Muscle of arm (tissue), 14 donors: ENCODE results near the gene ZMYND15. TPM values are rescaled to one million over a fixed set of nuclear protein-coding genes. Genes with fewer than 3 reads are reported as not detected.
A peak's percentile ranks its signal among the peaks of the same experiment; 100 is the strongest.
"Not testable (repeated sequence)": the region's sequence is repeated elsewhere in the genome, so short reads cannot be mapped to it uniquely, and the experiment has no call there.

Experiments used
- DNase-seq: peaks from one replicate; pipeline ENCODE4 v3.0.0-alpha.2; 2013
- long read RNA-seq, 11 donors: transcript quantifications; one replicate each; lab custom pipeline, GENCODE V29; 2026
- polyA plus RNA-seq, 12 donors: library from polyadenylated mRNA; unstranded; fragments of 120-200 nt; gene quantifications; one replicate each; pipeline ENCODE4 v1.2.1, GENCODE V29; 2013; ENCODE audit not compliant: insufficient read length in 12 of 12

Gene ZMYND15
- under 1 TPM in 10 of 12 donors, not detected in 2; 0.08 to 0.68 (median 0.26) TPM for polyA plus RNA-seq
- long read RNA-seq, donor 1, result 0 reads
- long read RNA-seq, donor 2, result 0 reads
- long read RNA-seq, donor 3, result 0 reads
- long read RNA-seq, donor 4, result 0 reads
- long read RNA-seq, donor 5, result 0 reads
- long read RNA-seq, donor 6, result 0 reads
- long read RNA-seq, donor 7, result 0 reads
- long read RNA-seq, donor 8, result 0 reads
- long read RNA-seq, donor 9, result 0 reads
- long read RNA-seq, donor 10, result 0 reads
- long read RNA-seq, donor 11, result 0 reads

DNA sequence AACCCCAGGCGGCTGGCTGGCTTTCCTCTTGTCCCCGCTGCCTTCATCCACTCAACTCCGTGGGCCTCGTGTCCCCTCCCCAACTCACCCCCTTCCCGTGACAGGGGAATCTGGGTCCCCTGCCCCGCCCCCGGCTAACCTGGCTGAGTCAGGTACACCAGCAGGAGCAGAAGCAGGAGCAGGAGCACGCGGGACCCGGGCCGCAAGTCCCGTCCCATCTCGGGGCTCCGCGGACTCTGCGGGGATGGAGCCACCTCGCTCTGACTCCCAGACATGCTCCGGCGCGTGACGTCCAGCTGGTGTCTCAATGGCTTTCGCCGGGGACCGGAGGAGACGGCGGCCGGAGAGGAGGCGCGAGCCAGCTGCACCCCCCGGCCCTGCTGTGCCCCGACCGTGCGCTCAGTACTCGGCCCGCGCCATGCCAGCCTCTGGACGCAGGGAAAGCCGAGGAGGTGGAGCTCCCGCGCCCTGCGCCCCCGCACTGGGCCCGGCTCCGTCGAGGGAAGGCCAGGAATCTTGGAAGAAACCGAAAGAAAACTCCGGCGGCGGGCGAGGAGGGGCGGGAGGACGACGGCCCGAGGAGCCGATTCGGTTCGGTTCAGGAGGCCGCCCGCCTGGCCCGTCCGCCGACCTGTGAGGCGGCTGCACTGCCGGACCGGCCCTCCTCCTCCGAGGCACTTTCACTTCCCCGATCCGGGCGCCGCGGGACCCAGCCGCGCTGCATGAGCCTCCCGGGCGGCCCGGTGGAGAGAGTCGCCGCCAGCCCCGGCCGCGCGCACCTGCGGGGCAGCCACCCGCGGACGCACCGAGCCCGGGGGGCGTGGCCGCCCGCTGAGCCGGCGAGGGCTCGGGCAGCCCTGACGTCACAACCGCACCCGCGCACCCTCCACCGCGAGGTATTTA is at the start of gene ZMYND15, which contains the start of gene CXCL16:
ZMYND15 (plus strand) TSS at position 712 of the 903 bp plus-strand sequence. CDS start 716 bp downstream, outside the sequence.
CXCL16 (minus strand) TSS at position 807 of the 903 bp plus-strand sequence; CDS start at position 218, 589 bp downstream.
- DNase-seq, result no peak

GRCh38 chr17:4689872-4690271 is 49.8 kb upstream of the ZMYND15 start:
- not testable (repeated sequence) for DNase-seq

DNA sequence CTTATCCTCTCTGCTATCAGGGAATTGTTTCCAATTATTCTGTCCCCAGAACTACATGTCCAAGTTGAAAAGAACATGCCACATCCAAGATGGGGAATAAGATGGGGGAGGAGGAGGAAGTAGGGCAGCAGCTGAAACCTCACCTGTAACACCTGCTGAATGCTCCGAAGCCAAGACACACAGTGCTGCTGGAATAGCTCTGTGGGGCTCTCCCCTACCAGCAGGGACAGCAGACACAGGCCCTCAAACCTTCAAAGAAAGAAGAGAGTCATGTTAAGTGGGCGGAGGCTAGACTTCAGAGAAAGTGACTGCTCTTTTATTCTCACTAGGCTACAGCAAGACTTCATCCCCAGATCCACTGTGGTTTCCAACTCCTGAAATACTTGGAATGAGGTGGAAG is 48.9 kb upstream of the ZMYND15 start:
- no peak for DNase-seq

- DNase-seq, result no peak
Observed at GRCh38 chr17:4691686-4692085, 47.9 kb upstream of the ZMYND15 start.

- no peak for DNase-seq
Observed at GRCh38 chr17:4693416-4693815, 46.2 kb upstream of the ZMYND15 start.

DNA sequence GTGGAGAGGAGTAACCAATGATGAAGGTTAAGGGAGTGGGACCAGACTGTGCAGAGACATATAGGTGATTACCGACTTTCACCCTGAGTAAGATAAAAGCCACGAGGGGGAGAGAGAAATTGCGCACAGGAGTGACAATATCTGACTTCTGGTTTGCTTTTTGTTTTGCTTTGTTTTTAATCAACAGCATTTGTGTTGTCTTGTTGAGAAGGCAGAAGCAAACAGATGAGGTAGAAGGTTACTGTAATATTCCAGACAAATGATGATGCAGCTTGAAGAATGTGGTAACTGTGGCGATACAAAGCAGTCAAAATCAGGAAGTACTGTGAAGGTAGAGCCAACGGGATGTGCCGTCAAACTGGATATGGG is 43.2 kb upstream of the ZMYND15 start:
- no peak for DNase-seq

GRCh38 chr17:4699401-4700056 is 40.1 kb upstream of the ZMYND15 start:
- not testable (repeated sequence) for DNase-seq

- DNase-seq, result no peak
Observed at GRCh38 chr17:4701116-4701515, 38.5 kb upstream of the ZMYND15 start.

- no peak for DNase-seq
Observed at GRCh38 chr17:4703330-4703691, 36.3 kb upstream of the ZMYND15 start.

GRCh38 chr17:4704574-4704907 is 35.1 kb upstream of the ZMYND15 start:
- DNase-seq, result not testable (repeated sequence)

GRCh38 chr17:4704991-4705390 is 34.6 kb upstream of the ZMYND15 start:
- no peak for DNase-seq

DNA sequence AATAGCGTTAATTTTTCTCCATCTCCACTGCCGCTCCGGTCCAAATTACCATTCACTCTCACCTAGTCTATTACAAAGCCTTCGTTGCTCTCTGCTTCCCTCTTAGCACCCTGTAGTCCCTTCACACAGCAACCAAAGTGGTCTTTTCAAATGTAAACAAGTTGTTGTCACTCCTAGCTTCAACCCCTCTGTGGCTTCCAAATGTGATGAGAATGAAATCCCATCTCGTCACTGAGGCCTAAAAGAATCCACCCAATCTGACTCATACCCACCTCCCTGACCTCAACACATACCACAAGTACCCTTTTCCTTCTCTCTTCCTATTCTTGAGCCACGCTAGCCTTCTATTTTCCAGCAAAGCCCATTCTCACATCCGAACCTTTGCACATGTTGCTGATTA is 33.5 kb upstream of the ZMYND15 start:
- no peak for DNase-seq

- DNase-seq, result no peak
Observed at GRCh38 chr17:4708436-4708835, 31.2 kb upstream of the ZMYND15 start.

GRCh38 chr17:4709794-4710692 is 29.6 kb upstream of the ZMYND15 start, which contains the start of gene ARRB2:
Gene ARRB2 (plus strand): TSS chr17:4710632. CDS start chr17:4710722, 90 bp downstream.
- DNase-seq, result peak; percentile 99

GRCh38 chr17:4710693-4711634 is 28.7 kb upstream of the ZMYND15 start:
- DNase-seq, result no peak

DNA sequence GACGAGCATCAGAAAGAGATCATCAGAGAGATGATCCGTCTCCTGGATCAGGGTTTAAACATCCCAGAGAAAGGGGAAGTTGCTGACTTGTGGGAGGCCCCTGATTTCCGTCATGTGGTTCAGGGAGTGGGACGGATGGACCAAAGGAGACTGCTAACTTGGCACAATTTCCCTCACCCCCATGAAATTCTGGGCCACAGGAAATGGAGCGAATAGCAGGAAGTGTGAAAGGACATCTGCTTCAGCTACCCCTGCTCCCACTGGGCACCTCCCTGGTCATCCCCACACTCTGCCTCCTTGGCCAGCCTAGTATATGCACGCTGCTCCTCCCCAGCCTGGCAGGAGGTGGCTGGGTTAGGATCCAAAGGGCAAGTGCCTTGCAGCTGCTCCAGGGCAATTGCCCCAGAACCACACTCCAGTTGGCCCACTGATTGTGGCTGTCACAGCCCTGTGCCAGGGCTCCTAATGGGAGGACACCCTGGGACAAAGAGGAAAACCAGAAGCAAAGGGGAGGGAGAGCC is 27.9 kb upstream of the ZMYND15 start:
- no peak for DNase-seq

DNA sequence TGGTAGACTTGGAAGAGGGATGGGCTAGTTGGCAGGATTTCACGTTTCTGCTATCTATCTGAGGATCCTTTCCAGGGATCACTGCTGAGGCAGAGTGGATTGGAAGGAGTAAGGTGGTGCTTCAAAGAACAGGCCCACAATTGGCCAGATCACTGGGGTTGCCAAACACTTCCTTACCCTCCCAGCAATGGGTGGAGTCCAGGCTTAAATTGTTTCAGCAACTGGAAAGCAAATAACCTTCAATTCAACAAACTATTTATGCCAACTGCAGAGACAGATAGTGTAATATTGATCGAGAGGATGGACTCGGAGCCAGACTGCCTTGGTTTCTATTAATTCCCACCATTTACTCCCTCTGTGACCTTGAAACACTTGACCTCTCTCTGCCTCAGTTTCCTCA is 27.1 kb upstream of the ZMYND15 start:
- no peak for DNase-seq

GRCh38 chr17:4714340-4715062 is 25.1 kb upstream of the ZMYND15 start:
- not testable (repeated sequence) for DNase-seq

- no peak for DNase-seq
Observed at GRCh38 chr17:4715063-4715744, 24.4 kb upstream of the ZMYND15 start.
